A549 (cell line): Measurements from ENCODE around the gene ADGRD1.

ENCODE experiments used
- CEBPB ChIP-seq, 2 experiments: fragments of >200 bp in 1 of 2; sonication (Bioruptor Twin) in 1 of 2; formaldehyde crosslinking in 1 of 2; IDR thresholded peaks; 2 replicates each; pipeline ENCODE4 v1.6.1; 2012 to 2016
- CHD4 ChIP-seq: fragments of 200-600 bp; sonication (generic); IDR thresholded peaks from 2 replicates; pipeline ENCODE4 v1.6.1; 2016; ENCODE audit warnings: antibody characterized with exemption, mild to moderate bottlenecking, borderline replicate concordance
- ESRRA ChIP-seq: fragments of 150-350 bp; IDR thresholded peaks from 2 replicates; pipeline ENCODE4 v1.6.1; 2014; ENCODE audit warnings: mild to moderate bottlenecking, low read length, borderline replicate concordance
- MAFK ChIP-seq: fragments of 450-650 bp; IDR thresholded peaks from 2 replicates; pipeline ENCODE4 v1.6.1; 2014; ENCODE audit not compliant: partially characterized antibody
- MYC ChIP-seq: IDR thresholded peaks from 2 replicates; pipeline ENCODE4 v1.6.1; 2012; ENCODE audit warnings: mild to moderate bottlenecking, inconsistent platforms, low read length, improper control_type of control experiment, borderline replicate concordance
- NR3C1 ChIP-seq: fragments of >200 bp; sonication (Bioruptor Twin); formaldehyde crosslinking; IDR thresholded peaks from 3 replicates; pipeline ENCODE4 v1.6.1; 2017
- POLR2A ChIP-seq: IDR thresholded peaks from 2 replicates; pipeline ENCODE4 v1.6.1; 2012; ENCODE audit warnings: mild to moderate bottlenecking, low read length
- RAD21 ChIP-seq, 2 experiments: fragments of >200 bp in 1 of 2; sonication (Bioruptor Twin) in 1 of 2; formaldehyde crosslinking in 1 of 2; IDR thresholded peaks in 1 of 2; conservative IDR thresholded peaks in 1 of 2; 2 replicates in 1 of 2; 3 replicates in 1 of 2; pipeline ENCODE4 v1.6.1; 2012 to 2018; ENCODE audit warnings: inconsistent platforms in 1 of 2
- RCOR1 ChIP-seq: fragments of 150-350 bp; IDR thresholded peaks from 2 replicates; pipeline ENCODE4 v1.6.1; 2014; ENCODE audit warnings: antibody characterized with exemption, low read length, low read depth
- TP53 ChIP-seq: fragments of 250-450 bp; sonication (Bioruptor Pico); IDR thresholded peaks from 2 replicates; pipeline ENCODE4 v1.5.0; 2021; ENCODE audit warnings: mild to moderate bottlenecking, moderate library complexity
- TF ChIP-seq, protein P1 (sequence below): fragments of >200 bp; sonication (Bioruptor Twin); formaldehyde crosslinking; IDR thresholded peaks from 3 replicates; pipeline ENCODE4 v1.5.1; 2016
- TF ChIP-seq, protein P2 (sequence below): fragments of 250-450 bp; sonication (Bioruptor Pico); IDR thresholded peaks from 2 replicates; pipeline ENCODE4 v1.5.0; 2021; ENCODE audit warnings: mild to moderate bottlenecking, moderate library complexity, borderline replicate concordance
- TF ChIP-seq, protein P3 (sequence below): fragments of >200 bp; sonication (Bioruptor Twin); formaldehyde crosslinking; IDR thresholded peaks from 3 replicates; pipeline ENCODE4 v1.6.1; 2016

DNA sequence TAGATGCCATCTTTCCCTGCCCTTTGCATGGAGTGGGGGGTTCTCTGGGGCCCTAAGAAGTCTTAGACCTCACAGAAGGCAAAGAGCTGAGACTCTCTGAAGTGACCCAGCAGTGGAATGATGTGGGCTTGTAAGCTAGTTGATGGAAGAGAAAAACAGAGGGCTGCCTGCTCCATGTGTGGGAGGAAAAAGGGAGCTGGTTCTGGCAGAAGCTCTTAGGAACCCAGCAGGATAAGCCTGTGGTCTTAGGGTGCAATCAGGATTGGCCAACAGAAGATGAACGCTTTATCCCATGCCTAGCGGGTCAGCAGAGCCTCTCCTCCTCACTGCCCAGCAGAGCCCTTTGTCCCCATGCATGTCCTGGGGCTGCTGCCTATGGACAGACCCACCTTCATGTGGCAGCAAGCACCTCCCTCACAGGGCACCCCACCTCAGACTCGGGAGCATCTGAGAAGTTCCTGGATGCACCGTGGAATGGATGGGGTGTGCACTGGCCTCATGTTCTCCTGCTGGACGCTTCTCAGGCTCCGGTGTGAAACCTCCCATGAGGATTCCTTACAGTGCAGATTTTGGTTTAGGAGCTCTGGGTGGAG, 152.7 kb downstream of the ADGRD1 start:
- TF ChIP-seq ESRRA = no peak
- no peak for TF ChIP-seq POLR2A
- TF ChIP-seq, protein P1, sequence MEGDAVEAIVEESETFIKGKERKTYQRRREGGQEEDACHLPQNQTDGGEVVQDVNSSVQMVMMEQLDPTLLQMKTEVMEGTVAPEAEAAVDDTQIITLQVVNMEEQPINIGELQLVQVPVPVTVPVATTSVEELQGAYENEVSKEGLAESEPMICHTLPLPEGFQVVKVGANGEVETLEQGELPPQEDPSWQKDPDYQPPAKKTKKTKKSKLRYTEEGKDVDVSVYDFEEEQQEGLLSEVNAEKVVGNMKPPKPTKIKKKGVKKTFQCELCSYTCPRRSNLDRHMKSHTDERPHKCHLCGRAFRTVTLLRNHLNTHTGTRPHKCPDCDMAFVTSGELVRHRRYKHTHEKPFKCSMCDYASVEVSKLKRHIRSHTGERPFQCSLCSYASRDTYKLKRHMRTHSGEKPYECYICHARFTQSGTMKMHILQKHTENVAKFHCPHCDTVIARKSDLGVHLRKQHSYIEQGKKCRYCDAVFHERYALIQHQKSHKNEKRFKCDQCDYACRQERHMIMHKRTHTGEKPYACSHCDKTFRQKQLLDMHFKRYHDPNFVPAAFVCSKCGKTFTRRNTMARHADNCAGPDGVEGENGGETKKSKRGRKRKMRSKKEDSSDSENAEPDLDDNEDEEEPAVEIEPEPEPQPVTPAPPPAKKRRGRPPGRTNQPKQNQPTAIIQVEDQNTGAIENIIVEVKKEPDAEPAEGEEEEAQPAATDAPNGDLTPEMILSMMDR = no peak
- no peak for TF ChIP-seq RCOR1
- no peak for TF ChIP-seq RAD21 (conservative IDR thresholded peaks at IDR 0.05 in 1 of 2, IDR thresholded peaks at IDR 0.05 in 1 of 2)
- no peak for TF ChIP-seq CEBPB (IDR thresholded peaks at IDR 0.05)
- TF ChIP-seq MYC = no peak
- TF ChIP-seq TP53 (CRISPR knock-in tag) = no peak
- TF ChIP-seq, protein P2, sequence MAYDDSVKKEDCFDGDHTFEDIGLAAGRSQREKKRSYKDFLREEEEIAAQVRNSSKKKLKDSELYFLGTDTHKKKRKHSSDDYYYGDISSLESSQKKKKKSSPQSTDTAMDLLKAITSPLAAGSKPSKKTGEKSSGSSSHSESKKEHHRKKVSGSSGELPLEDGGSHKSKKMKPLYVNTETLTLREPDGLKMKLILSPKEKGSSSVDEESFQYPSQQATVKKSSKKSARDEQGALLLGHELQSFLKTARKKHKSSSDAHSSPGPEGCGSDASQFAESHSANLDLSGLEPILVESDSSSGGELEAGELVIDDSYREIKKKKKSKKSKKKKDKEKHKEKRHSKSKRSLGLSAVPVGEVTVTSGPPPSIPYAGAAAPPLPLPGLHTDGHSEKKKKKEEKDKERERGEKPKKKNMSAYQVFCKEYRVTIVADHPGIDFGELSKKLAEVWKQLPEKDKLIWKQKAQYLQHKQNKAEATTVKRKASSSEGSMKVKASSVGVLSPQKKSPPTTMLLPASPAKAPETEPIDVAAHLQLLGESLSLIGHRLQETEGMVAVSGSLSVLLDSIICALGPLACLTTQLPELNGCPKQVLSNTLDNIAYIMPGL = no peak
- TF ChIP-seq, protein P3, sequence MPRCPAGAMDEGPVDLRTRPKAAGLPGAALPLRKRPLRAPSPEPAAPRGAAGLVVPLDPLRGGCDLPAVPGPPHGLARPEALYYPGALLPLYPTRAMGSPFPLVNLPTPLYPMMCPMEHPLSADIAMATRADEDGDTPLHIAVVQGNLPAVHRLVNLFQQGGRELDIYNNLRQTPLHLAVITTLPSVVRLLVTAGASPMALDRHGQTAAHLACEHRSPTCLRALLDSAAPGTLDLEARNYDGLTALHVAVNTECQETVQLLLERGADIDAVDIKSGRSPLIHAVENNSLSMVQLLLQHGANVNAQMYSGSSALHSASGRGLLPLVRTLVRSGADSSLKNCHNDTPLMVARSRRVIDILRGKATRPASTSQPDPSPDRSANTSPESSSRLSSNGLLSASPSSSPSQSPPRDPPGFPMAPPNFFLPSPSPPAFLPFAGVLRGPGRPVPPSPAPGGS = no peak
- no peak for TF ChIP-seq MAFK
- TF ChIP-seq NR3C1 = no peak
- no peak for TF ChIP-seq CHD4
